Activated naive CD8-positive, alpha-beta T cell treated with anti-CD3 and anti-CD28 coated beads, Interleukin-2, amount 10 ng/mL, durations not matched to agents 7 days and 5 days (primary cell): ENCODE results near the gene RTN4. TPM values are rescaled to one million over a fixed set of nuclear protein-coding genes. Genes with fewer than 3 reads are reported as not detected.

Source experiments
- ATAC-seq: fragments of 150-1000 bp; cut with Tn5 transposase; one replicate; pipeline ENCODE4 v1.10.0; 2021; ENCODE audit warnings: low read depth, moderate library complexity
- POLR2A ChIA-PET: fragments of 350-600 bp; sonication (Branson Sonifier 250); formaldehyde crosslinking; loops from one replicate; lab custom pipeline; 2021; ENCODE audit warnings: antibody characterized with exemption; lab: Charles Lee
- DNase-seq: peaks from one replicate; pipeline ENCODE4 v3.0.0; 2021
- H3K27ac Mint-ChIP-seq: one replicate; pipeline ENCODE4 v1.8.0; 2022; ENCODE audit warnings: mild to moderate bottlenecking, mixed read lengths
- H3K27me3 Mint-ChIP-seq: one replicate; pipeline ENCODE4 v1.8.0; 2022; ENCODE audit warnings: mild to moderate bottlenecking, moderate library complexity, mixed read lengths
- H3K36me3 Mint-ChIP-seq: one replicate; pipeline ENCODE4 v1.8.0; 2021; ENCODE audit warnings: mild to moderate bottlenecking, mixed read lengths
- H3K4me1 Mint-ChIP-seq: one replicate; pipeline ENCODE4 v1.8.0; 2021; ENCODE audit warnings: mixed read lengths
- H3K4me3 Mint-ChIP-seq: one replicate; pipeline ENCODE4 v1.8.0; 2022; ENCODE audit warnings: mild to moderate bottlenecking, moderate library complexity, mixed read lengths
- H3K9me3 Mint-ChIP-seq: one replicate; pipeline ENCODE4 v1.8.0; 2021; ENCODE audit warnings: mixed read lengths
- total RNA-seq, 2 experiments: library from RNA; stranded (reverse); gene quantifications; one replicate each; pipeline ENCODE4 v1.2.3, GENCODE V29; 2021

The RTN4 gene
- total RNA-seq, 2 experiments from 2014 or later = 82.2 to 88.2 TPM

DNA sequence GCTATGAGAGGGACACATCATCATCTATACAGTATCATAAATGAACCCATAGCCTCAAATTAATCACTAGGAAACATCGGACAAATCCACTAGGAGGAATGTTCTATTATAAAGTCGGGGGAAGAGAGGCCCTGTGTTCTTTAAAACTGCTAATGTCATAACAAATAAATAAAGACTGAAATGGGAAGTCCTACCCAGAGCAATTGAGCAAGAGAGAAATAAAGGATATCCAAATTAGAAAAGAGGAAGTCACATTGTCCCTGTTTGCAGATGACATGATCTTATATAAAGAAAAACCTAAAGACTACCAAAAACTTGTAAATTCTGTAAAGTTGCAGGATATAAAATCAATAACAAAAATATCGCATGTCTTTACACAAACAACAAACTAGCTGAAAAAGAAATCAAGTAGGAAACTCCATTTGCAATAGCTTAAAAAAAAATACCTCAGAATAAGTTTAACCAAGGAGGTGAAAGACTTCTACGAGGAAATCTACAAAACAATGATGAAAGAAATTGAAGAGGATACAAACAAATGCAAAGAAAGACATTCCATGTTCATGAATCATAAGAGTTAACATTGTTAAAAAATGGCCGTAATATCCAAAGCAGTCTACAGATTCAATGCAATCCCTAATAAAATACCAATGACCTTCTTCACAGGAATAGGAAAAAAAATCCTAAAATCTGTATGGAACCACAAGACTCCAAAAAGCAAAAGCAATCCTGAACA is 30.6 kb downstream of the RTN4 start:
- peaks cover 11% of the 10 kb centered on the region for H3K36me3 Mint-ChIP-seq
- H3K27me3 Mint-ChIP-seq = no peaks in the 10 kb centered on the region
- H3K9me3 Mint-ChIP-seq = no peaks in the 10 kb centered on the region
- H3K4me3 Mint-ChIP-seq = no peak overlapping the region
- H3K4me1 Mint-ChIP-seq = peaks cover 3% of the 10 kb centered on the region
- no peak for DNase-seq
- ATAC-seq = no peak
- POLR2A ChIA-PET = no interaction called here
- H3K27ac Mint-ChIP-seq = no peak overlapping the region

DNA sequence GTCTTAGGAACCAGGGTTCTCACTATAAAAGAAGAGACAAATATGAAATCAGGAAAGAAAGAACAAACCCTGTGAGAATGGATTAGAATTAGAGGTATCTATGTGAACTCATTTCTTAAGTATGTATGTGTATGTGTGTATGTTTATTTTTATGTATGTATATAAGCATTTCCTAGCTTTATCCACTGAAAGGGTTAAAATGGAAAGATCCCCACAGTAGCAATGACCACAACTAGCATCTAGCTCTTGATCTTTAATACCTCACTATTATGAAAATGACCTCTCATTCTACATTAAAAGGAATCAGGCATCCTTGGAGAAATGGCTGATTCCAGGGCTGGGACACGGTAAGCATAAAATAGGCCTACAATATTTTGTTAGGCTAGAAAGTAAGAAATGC is 31.6 kb downstream of the RTN4 start:
- peaks cover 11% of the 10 kb centered on the region for H3K36me3 Mint-ChIP-seq
- H3K4me3 Mint-ChIP-seq = no peak overlapping the region
- H3K27me3 Mint-ChIP-seq = no peaks in the 10 kb centered on the region
- H3K27ac Mint-ChIP-seq = no peak overlapping the region
- no peaks in the 10 kb centered on the region for H3K9me3 Mint-ChIP-seq
- H3K4me1 Mint-ChIP-seq = peaks cover 5% of the 10 kb centered on the region
- DNase-seq (no peak), ATAC-seq (no peak)
- POLR2A ChIA-PET = no interaction called here

DNA sequence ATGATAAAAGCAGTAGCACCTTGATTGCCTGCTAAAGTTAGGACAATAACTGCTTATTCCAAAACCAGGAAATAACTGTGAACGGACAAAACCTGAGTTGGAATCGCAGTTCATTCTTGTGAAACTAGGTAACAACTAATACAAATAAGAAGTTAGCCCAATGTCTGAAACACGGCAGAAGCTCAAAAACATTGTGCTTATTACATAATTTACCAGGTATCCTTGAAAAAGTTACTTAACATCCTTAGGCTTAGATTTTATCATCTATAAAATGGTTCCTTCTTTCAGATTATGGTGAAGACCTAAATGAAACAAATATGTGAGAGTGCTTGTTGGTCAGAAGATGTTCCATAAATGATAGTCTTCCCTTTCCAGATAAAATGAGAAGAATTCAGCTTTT is 32.4 kb downstream of the RTN4 start:
- H3K27me3 Mint-ChIP-seq = no peaks in the 10 kb centered on the region
- DNase-seq (no peak), ATAC-seq (no peak)
- peaks cover 12% of the 10 kb centered on the region for H3K36me3 Mint-ChIP-seq
- no peaks in the 10 kb centered on the region for H3K9me3 Mint-ChIP-seq
- H3K4me1 Mint-ChIP-seq = peaks cover 8% of the 10 kb centered on the region
- no peak overlapping the region for H3K4me3 Mint-ChIP-seq
- POLR2A ChIA-PET = no interaction called here
- H3K27ac Mint-ChIP-seq = no peak overlapping the region

DNA sequence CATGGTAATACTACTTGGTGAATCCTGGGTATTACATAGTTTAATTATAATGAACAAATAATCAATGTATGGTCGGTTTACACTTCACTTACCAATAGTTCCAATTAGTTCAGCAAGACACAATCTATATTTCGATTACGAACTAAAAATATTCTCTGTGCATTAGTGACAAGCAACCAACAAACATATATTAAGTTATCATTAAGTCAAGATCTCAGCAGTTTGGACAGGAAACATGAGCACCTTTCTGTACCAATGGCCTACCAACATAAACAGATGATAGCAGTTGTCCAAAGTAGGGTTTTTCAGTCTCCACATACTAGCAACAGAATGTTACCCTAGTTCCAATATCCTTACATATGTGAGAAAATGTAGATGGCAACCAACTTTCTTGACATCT is 32.8 kb downstream of the RTN4 start:
- DNase-seq (no peak), ATAC-seq (no peak)
- Mint-ChIP-seq H3K27ac (no peak overlapping the region), H3K9me3 (no peaks in the 10 kb centered on the region), H3K27me3 (no peaks in the 10 kb centered on the region), H3K36me3 (peaks cover 12% of the 10 kb centered on the region), H3K4me3 (no peak overlapping the region), H3K4me1 (peaks cover 11% of the 10 kb centered on the region)
- POLR2A ChIA-PET = no interaction called here

DNA sequence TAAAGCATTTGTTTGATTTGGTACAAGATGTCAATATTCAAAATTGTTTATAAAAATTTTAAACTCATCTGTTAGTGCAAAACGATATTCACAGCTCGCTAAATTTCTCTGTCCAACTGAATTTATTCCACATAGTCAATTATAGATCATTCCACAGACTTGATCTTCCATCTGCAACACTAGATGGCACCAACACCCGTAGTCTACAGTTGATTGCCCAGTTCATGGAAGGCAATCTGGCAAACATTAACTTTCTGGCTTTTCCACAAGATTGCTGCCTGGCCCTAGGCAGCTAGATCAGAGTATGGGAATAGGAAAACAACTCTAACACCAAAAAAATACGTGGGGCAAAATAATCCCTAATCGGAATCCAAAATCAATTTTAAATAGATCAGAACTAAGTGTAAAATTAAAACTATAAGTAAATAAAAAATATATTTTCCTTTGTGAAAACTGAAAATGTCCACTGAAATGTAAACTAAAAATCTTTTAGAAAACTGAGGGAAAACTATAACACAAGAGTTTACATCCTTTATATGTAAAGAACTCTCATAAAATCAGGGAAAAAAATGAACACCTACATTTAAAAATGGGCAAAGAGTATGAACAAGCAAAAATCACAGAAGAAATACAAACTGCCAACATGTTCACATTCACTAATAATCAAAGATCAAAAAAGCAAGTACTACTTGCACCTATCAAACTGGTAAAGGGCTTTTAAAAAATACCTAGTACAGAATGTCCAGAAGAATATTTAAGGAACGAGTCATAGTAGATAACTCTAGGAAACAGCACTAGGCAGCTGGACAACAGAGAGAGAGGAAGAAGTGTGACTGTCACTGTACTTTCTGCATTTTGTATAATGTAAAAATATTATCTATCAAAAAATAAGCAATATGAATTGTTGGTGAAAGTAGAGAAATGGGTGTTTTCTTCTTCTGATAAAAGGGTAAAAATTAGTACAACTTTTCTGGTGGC is 35.0 kb downstream of the RTN4 start:
- peaks cover 21% of the 10 kb centered on the region for H3K4me1 Mint-ChIP-seq
- no peak for DNase-seq
- no peak for ATAC-seq
- no peak overlapping the region for H3K27ac Mint-ChIP-seq
- no peak overlapping the region for H3K4me3 Mint-ChIP-seq
- H3K9me3 Mint-ChIP-seq = no peaks in the 10 kb centered on the region
- peaks cover 7% of the 10 kb centered on the region for H3K36me3 Mint-ChIP-seq
- POLR2A ChIA-PET = interaction anchor here (0.6 kb wide), 1 partner anchor 129 kb away, joined by 4 read pairs; no protein-coding TSS in a partner anchor
- no peaks in the 10 kb centered on the region for H3K27me3 Mint-ChIP-seq

DNA sequence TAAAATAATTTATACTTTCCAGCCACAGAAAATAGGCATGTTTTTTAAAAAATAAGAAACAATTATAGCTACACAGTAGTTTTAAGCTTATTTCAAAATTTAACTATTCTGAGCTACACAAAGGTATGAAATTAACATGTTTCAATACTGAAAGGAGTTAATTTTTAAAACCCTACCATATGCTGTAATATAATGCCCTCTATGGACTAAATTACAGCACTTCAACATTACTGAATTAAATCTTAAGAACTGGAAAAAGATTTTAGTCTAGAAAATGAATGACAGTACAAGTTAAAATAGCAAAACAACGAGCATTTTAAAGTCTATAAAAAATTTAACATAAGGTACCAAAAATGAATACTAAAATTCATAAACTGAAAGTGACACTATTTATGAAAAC is 36.3 kb downstream of the RTN4 start:
- Mint-ChIP-seq H3K36me3 (peaks cover 4% of the 10 kb centered on the region), H3K4me3 (no peak overlapping the region), H3K27me3 (no peaks in the 10 kb centered on the region), H3K9me3 (no peaks in the 10 kb centered on the region), H3K4me1 (peaks cover 29% of the 10 kb centered on the region), H3K27ac (no peak overlapping the region)
- no peak for ATAC-seq
- no peak for DNase-seq
- POLR2A ChIA-PET = interaction anchor here (1.4 kb wide), 1 partner anchor 36 kb away, joined by 4 read pairs; the partner anchor contains the start of gene RTN4

DNA sequence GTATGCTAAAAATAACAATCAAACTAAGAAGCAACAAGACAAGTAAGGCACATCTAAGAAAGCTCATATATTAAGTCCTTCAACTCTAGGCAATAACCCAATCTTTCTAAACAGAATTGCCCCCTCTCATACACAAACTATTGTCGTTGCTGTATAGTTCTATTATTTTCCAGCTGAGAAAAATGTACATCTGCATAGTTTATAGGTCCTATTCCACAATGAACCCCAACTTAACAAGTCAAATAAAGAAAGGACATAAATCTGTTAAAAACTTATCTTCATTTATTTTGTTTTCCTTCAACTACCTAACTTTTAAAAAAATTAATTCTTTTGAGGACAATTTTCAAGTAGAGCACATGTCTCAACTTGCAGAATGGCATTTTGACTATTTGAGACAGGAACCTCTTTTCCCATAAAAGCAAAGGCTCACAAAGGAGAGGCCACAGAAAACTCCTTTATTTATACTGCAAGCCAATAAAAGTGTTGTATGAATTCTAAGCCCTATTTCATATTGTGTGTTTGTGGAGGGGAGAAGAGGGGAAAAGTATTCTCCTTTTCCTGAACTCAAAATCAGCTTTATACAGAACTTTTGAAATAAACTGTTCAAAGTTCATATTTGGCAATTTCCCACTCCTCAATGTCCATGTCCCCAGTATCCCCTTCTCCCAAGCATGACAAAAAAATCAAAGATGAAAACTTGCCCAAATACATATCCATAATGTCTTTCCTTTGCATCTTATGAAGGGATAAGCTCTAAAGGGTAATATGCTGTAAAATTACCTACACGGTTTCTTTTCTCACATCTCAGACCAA is 37.4 kb downstream of the RTN4 start:
- no peak for DNase-seq
- Mint-ChIP-seq H3K36me3 (peaks cover 4% of the 10 kb centered on the region), H3K9me3 (no peaks in the 10 kb centered on the region), H3K27ac (no peak overlapping the region), H3K4me3 (no peak overlapping the region), H3K4me1 (peaks cover 29% of the 10 kb centered on the region), H3K27me3 (no peaks in the 10 kb centered on the region)
- POLR2A ChIA-PET = interaction anchor here (1.4 kb wide), 1 partner anchor 37 kb away, joined by 4 read pairs; the partner anchor contains the start of gene RTN4
- ATAC-seq = no peak

DNA sequence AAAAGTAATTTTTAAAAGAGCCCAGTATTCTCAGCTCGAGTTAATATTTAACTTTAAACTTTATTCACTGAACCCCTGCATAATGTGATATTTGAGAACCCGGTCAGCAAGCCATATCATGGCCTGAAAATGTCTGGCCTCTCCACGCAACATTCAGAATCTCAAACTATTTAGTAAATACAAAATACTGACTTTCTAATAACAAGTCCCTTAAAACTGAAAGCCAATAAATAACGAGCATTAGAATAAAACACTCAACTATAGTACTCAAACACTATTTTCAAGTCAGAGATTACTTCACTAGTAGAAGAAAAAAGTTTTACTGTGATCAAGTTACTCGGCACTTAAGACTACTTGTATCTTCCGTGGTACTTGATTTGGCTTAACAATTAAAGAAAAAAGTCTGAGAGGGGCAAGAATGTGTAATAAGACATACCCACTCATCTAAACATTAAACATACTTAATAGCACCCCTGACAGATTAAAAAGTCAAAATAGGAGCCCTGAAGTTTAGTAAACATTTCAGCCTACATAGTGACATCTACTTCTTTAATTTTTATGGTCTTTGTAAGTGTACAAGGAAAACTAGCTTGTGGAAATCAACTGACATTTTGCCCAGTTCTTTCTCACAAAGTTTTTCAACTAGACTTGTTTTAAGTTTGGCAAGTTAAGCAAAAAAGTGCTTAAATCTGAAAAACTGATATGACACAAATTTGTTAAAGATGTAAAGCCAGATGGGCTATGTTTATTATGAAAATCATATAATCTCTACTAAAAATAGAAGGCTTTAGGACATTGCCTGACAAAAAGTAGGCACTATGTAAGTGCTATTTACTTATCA is 38.2 kb downstream of the RTN4 start:
- POLR2A ChIA-PET = interaction anchor here (1.6 kb wide), 1 partner anchor 211 kb away, joined by 3 read pairs; no protein-coding TSS in a partner anchor
- H3K4me1 Mint-ChIP-seq = peaks cover 37% of the 10 kb centered on the region
- no peak overlapping the region for H3K4me3 Mint-ChIP-seq
- no peaks in the 10 kb centered on the region for H3K27me3 Mint-ChIP-seq
- no peak overlapping the region for H3K27ac Mint-ChIP-seq
- ATAC-seq (no peak), DNase-seq (no peak)
- H3K9me3 Mint-ChIP-seq = no peaks in the 10 kb centered on the region
- peaks cover 4% of the 10 kb centered on the region for H3K36me3 Mint-ChIP-seq

DNA sequence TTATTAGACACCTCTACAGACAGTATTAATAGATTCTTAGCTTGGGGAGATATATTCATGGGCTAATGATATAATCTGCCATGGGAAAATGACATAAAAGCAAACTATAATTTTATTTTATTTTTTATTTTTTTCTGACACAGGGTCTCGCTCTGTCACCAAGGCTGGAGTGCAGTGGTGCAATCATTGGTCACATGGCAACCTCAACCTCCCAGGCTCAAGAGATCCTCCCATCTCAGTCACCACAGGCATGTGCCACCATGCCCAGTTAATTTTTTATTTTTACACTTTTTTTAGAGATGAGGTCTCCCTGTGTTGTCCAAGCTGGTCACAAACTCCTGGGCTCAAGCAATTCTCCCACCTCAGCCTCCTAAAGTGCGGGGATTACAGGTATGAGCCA is 39.3 kb downstream of the RTN4 start:
- Mint-ChIP-seq H3K4me3 (peak overlapping the region; percentile 91), H3K9me3 (no peaks in the 10 kb centered on the region), H3K4me1 (peaks cover 48% of the 10 kb centered on the region), H3K36me3 (peaks cover 6% of the 10 kb centered on the region), H3K27ac (peak overlapping the region; percentile 43), H3K27me3 (no peaks in the 10 kb centered on the region)
- no peak for ATAC-seq
- POLR2A ChIA-PET = interaction anchor here (1.6 to 2.5 kb wide), 2 partner anchors 39 to 212 kb away, joined by 3 to 25 read pairs; partner anchors contain the start of gene RTN4
- no peak for DNase-seq

DNA sequence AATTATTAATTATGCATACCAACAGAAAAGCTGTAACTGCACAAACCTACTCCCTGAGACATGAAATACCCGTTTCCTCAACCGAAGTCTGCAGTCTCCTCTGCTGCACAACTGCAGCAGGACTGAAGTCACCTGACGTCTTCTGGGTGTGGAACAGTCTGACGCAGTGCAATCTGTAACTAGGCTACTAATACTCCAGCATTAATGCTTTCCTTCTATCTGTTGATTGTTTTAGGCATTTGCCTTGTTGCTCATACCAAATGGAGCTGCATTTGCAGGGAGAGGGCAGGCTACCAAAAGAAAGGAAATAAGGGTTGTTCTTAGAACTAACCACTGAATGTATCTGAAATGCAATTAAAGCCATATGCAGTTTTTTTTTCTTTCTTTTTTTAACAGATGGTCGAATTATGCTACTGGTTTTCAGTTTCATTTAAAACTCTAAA is 40.1 kb downstream of the RTN4 start:
- POLR2A ChIA-PET = interaction anchor here (1.6 to 2.5 kb wide), 2 partner anchors 40 to 213 kb away, joined by 3 to 25 read pairs; partner anchors contain the start of gene RTN4
- Mint-ChIP-seq H3K27me3 (no peaks in the 10 kb centered on the region), H3K27ac (peak overlapping the region; percentile 92), H3K36me3 (peaks cover 6% of the 10 kb centered on the region), H3K9me3 (no peaks in the 10 kb centered on the region), H3K4me1 (peaks cover 48% of the 10 kb centered on the region), H3K4me3 (peak overlapping the region; percentile 91)
- peak; percentile 44 for DNase-seq
- peak; percentile 95 for ATAC-seq

DNA sequence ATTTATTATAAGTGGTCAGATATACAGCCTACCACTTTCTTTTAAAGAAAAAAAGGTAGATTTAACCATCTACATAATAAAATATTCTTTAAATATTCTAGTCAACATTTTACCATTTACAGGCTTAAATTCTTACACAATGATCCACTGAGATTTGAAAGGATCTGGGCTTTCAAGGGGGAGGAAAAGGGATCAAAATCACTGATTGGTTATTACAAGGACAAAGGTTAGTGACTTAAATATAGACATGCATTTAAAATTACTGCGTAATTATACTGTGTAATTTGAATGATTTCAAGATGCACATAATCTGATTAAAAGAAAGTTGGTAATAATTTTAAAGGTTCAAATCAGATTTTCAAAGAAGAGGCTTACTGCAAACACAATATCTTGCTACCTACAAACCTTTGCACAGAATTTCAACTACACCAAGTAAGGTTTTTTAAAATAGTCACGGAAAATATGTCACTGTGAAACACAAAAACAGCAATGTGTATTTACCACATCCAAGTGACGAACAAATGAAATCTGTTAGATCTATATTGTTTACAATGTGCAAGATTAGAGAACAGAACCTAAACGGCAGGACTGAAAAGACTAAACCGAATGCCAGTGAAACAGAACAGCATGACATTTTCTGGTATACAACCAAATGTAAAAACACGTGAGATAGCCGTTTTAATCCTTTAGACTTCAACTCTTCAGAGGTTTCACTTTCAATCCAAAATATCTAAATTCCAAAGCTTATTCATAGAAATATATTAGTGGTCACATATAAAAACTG is 40.8 kb downstream of the RTN4 start:
- peak overlapping the region; percentile 92 for H3K27ac Mint-ChIP-seq
- peaks cover 4% of the 10 kb centered on the region for H3K36me3 Mint-ChIP-seq
- no peaks in the 10 kb centered on the region for H3K27me3 Mint-ChIP-seq
- ATAC-seq (peak; percentile 35), DNase-seq (no peak)
- peak overlapping the region; percentile 91 for H3K4me3 Mint-ChIP-seq
- POLR2A ChIA-PET = interaction anchor here (2.5 kb wide), 1 partner anchor 40 kb away, joined by 25 read pairs; the partner anchor contains the start of gene RTN4
- peaks cover 48% of the 10 kb centered on the region for H3K4me1 Mint-ChIP-seq
- no peaks in the 10 kb centered on the region for H3K9me3 Mint-ChIP-seq
